HCT116 (cell line): ENCODE data around the gene TAPBPL. TPM values are rescaled to one million over a fixed set of nuclear protein-coding genes. Genes with fewer than 3 reads are reported as not detected.
"Not testable (repeated sequence)": the region's sequence is repeated elsewhere in the genome, so short reads cannot be mapped to it uniquely, and the experiment has no call there.

Source experiments
- ATAC-seq: fragments of 200-7000 bp; cut with Tn5 transposase; 2 replicates; pipeline ENCODE4 v1.9.1; 2020; ENCODE audit warnings: mild to moderate bottlenecking, moderate library complexity
- BruUV-seq: library from RNA; stranded (reverse); fragments of 400-500 nt; replicated peaks from 2 replicates; lab custom pipeline; 2021; lab: Mats Ljungman, UMichigan
- CTCF ChIA-PET: fragments of 300-600 bp; sonication (Branson Sonifier 250); formaldehyde crosslinking; loops from one replicate; lab custom pipeline; 2021; ENCODE audit warnings: antibody characterized with exemption; lab: Charles Lee
- POLR2A ChIA-PET: fragments of 300-600, 350-600 bp; sonication (Branson Sonifier 250); formaldehyde crosslinking; loops from one replicate; lab custom pipeline; 2021; ENCODE audit warnings: antibody characterized with exemption; lab: Charles Lee
- RAD21 ChIA-PET, 2 experiments: fragments of 300-600 bp; sonication (Branson Sonifier 250); formaldehyde crosslinking; loops; one replicate each; lab custom pipeline; 2023; ENCODE audit warnings: low total read pairs in 2 of 2; ENCODE audit not compliant: uncharacterized antibody in 2 of 2, unreplicated experiment in 2 of 2, low non-redundant PET in 1 of 2; lab: Charles Lee
- DNase-seq: peaks from one replicate; pipeline ENCODE4 v3.0.0-alpha.2; 2010; ENCODE audit warnings: low read depth, low spot score
- H2AFZ ChIP-seq: fragments of 200-600 bp; shearing (Covaris generic), sonication (generic); 2 replicates; pipeline ENCODE4 v1.6.1; 2017; ENCODE audit warnings: low read depth, mixed run types, mixed read lengths, antibody characterized with exemption, low read length; ENCODE audit not compliant: poor library complexity, severe bottlenecking
- H3K27ac ChIP-seq: 2 replicates; pipeline ENCODE4 v1.5.1; 2012; ENCODE audit warnings: low read depth, low read length
- H3K27me3 ChIP-seq: fragments of 200-600 bp; sonication (generic); 2 replicates; pipeline ENCODE4 v1.6.1; 2016; ENCODE audit warnings: mixed run types, low read length, mixed read lengths; ENCODE audit not compliant: insufficient read depth
- H3K36me3 ChIP-seq, 2 experiments: fragments of 200-500 bp in 1 of 2; fragments of 200-600 bp in 1 of 2; sonication (Bioruptor generic) in 1 of 2; sonication (generic) in 1 of 2; 2 replicates each; pipeline versions ENCODE4 v1.5.1 to v1.6.1; 2014 to 2016; ENCODE audit warnings: low read length in 2 of 2, inconsistent platforms in 1 of 2, mixed read lengths in 1 of 2, mixed run types in 1 of 2; ENCODE audit not compliant: insufficient read depth in 2 of 2, control insufficient read depth in 1 of 2
- H3K4me1 ChIP-seq, 2 experiments: fragments of 200-600 bp in 1 of 2; sonication (generic) in 1 of 2; 2 replicates each; pipeline versions ENCODE4 v1.5.1 to v1.6.1; 2012 to 2017; ENCODE audit warnings: low read length in 2 of 2, inconsistent platforms in 1 of 2, mild to moderate bottlenecking in 1 of 2, mixed read lengths in 1 of 2, mixed run types in 1 of 2, moderate library complexity in 1 of 2; ENCODE audit not compliant: insufficient read depth in 2 of 2, control insufficient read depth in 1 of 2
- H3K4me2 ChIP-seq: fragments of 200-600 bp; sonication (generic); 2 replicates; pipeline ENCODE4 v1.6.1; 2017; ENCODE audit warnings: mixed run types, low read length, mixed read lengths
- H3K4me3 ChIP-seq, 2 experiments: fragments of 200-600 bp in 1 of 2; sonication (generic) in 1 of 2; replicated peaks in 1 of 2; 2 replicates each; pipeline ENCODE4 v1.5.1; 2011 to 2016; ENCODE audit warnings: low read length in 2 of 2, control low read depth in 1 of 2, low read depth in 1 of 2, mild to moderate bottlenecking in 1 of 2, mixed read lengths in 1 of 2, mixed run types in 1 of 2
- H3K79me2 ChIP-seq: fragments of 200-600 bp; sonication (generic); 2 replicates; pipeline ENCODE4 v1.6.1; 2017; ENCODE audit warnings: mild to moderate bottlenecking, mixed run types, low read length, moderate library complexity, mixed read lengths; ENCODE audit not compliant: insufficient read depth
- H3K9ac ChIP-seq: fragments of 200-600 bp; sonication (generic); 2 replicates; pipeline ENCODE4 v1.6.1; 2016; ENCODE audit warnings: low read length, mixed read lengths
- H3K9me2 ChIP-seq: fragments of 200-600 bp; sonication (generic), shearing (Covaris generic); 2 replicates; pipeline ENCODE4 v1.6.1; 2017; ENCODE audit warnings: mixed run types, mild to moderate bottlenecking, moderate library complexity; ENCODE audit not compliant: insufficient read depth
- H3K9me3 ChIP-seq, 2 experiments: fragments of 200-500 bp in 1 of 2; fragments of 200-600 bp in 1 of 2; sonication (Bioruptor generic) in 1 of 2; sonication (generic) in 1 of 2; 2 replicates each; pipeline ENCODE4 v1.6.1; 2014 to 2017; ENCODE audit warnings: low read length in 2 of 2, mixed read lengths in 2 of 2, inconsistent platforms in 1 of 2, low read depth in 1 of 2, mild to moderate bottlenecking in 1 of 2, mixed run types in 1 of 2, moderate library complexity in 1 of 2; ENCODE audit not compliant: control insufficient read depth in 1 of 2, insufficient read depth in 1 of 2
- H4K20me1 ChIP-seq: fragments of 200-600 bp; sonication (generic), shearing (Covaris generic); 2 replicates; pipeline ENCODE4 v1.6.1; 2017; ENCODE audit warnings: mixed run types, mild to moderate bottlenecking, moderate library complexity; ENCODE audit not compliant: insufficient read depth
- EGR1 ChIP-seq: IDR thresholded peaks from 2 replicates; pipeline ENCODE4 v1.6.1; 2012; ENCODE audit warnings: low read depth
- ELF1 ChIP-seq: IDR thresholded peaks from 2 replicates; pipeline ENCODE4 v1.6.1; 2012; ENCODE audit warnings: low read depth, borderline replicate concordance
- EZH2 ChIP-seq: fragments of 200-600 bp; sonication (generic); IDR thresholded peaks from 2 replicates; pipeline ENCODE4 v1.6.1; 2017; ENCODE audit warnings: antibody characterized with exemption, mixed run types
- EZH2phosphoT487 ChIP-seq: fragments of 200-600 bp; IDR thresholded peaks from 2 replicates; pipeline ENCODE4 v1.6.1; 2018; ENCODE audit warnings: antibody characterized with exemption, borderline replicate concordance
- FOSL1 ChIP-seq: IDR thresholded peaks from 2 replicates; pipeline ENCODE4 v1.6.1; 2012; ENCODE audit warnings: low read depth
- POLR2AphosphoS5 ChIP-seq: IDR thresholded peaks from 2 replicates; pipeline ENCODE4 v1.6.1; 2011; ENCODE audit warnings: mild to moderate bottlenecking, low read depth, low read length, moderate library complexity
- RAD21 ChIP-seq: IDR thresholded peaks from 2 replicates; pipeline ENCODE4 v1.6.1; 2012; ENCODE audit warnings: low read depth, mild to moderate bottlenecking
- REST ChIP-seq: IDR thresholded peaks from 2 replicates; pipeline ENCODE4 v1.6.1; 2012; ENCODE audit warnings: low read depth
- SRF ChIP-seq: IDR thresholded peaks from 2 replicates; pipeline ENCODE4 v1.6.1; 2012; ENCODE audit warnings: low read depth
- YY1 ChIP-seq: IDR thresholded peaks from 2 replicates; pipeline ENCODE4 v1.6.1; 2011; ENCODE audit warnings: low read length, low read depth, moderate library complexity, mild to moderate bottlenecking; ENCODE audit not compliant: insufficient replicate concordance; ENCODE audit errors: extremely low read depth
- intact Hi-C: fragments of 100-400 bp; cut with micrococcal nuclease; formaldehyde crosslinking; loops from 2 replicates; pipeline ENCODE4 v1.10.0; 2022
- total RNA-seq: library from RNA; stranded (reverse); gene quantifications from one replicate; pipeline ENCODE4 v1.2.1, GENCODE V29; 2021; ENCODE audit not compliant: unreplicated experiment

The TAPBPL gene
- total RNA-seq, 1 experiment from 2014 or later, result 0.54 TPM

DNA sequence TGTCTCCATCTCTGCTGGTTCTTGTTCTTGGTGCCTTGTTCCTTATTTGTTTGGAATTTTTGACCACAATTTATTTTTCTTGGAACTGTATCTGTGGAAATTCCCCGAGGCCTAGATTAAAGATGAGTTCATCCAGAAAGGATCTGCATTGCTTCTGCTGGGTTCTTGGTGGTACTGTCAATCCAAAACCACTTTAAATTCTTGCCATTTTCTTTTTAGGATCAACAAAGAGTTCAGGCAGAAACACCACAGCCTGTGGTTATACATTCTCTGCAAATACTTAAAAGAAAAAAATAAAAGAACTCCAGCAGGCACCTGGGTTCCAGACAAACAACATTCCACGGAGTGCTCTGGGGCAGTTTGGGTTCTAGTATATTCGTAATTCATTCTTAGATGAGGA, 24.6 kb downstream of the TAPBPL start:
- BruUV-seq, result no TSS peak
- no peak for ATAC-seq
- no peak for DNase-seq
- Histone ChIP-seq H3K9ac (no peak overlapping the region), H3K4me3 (no peak overlapping the region), H4K20me1 (no peaks in the 10 kb centered on the region), H3K27ac (no peak overlapping the region), H3K79me2 (no peaks in the 10 kb centered on the region), H3K4me1 (peaks cover 0 to 7% of the 10 kb centered on the region in 2 experiments; a peak in 3 of 4 replicates), H3K4me2 (no peak overlapping the region), H2AFZ (no peak overlapping the region), H3K27me3 (no peaks in the 10 kb centered on the region), H3K9me3 (no peaks in the 10 kb centered on the region), H3K9me2 (no peaks in the 10 kb centered on the region), H3K36me3 (no peaks in the 10 kb centered on the region)
- CTCF ChIA-PET, result no interaction called here
- RAD21 ChIA-PET, result no interaction called here
- no peak for TF ChIP-seq EZH2
- TF ChIP-seq FOSL1, result no peak
- TF ChIP-seq POLR2AphosphoS5, result no peak
- no peak for TF ChIP-seq SRF
- TF ChIP-seq ELF1, result no peak
- no peak for TF ChIP-seq RAD21
- no peak for TF ChIP-seq YY1
- TF ChIP-seq REST, result no peak
- TF ChIP-seq EZH2phosphoT487, result no peak
- no peak for TF ChIP-seq EGR1
- POLR2A ChIA-PET, result no interaction called here
- intact Hi-C loops, result no loop called here

DNA sequence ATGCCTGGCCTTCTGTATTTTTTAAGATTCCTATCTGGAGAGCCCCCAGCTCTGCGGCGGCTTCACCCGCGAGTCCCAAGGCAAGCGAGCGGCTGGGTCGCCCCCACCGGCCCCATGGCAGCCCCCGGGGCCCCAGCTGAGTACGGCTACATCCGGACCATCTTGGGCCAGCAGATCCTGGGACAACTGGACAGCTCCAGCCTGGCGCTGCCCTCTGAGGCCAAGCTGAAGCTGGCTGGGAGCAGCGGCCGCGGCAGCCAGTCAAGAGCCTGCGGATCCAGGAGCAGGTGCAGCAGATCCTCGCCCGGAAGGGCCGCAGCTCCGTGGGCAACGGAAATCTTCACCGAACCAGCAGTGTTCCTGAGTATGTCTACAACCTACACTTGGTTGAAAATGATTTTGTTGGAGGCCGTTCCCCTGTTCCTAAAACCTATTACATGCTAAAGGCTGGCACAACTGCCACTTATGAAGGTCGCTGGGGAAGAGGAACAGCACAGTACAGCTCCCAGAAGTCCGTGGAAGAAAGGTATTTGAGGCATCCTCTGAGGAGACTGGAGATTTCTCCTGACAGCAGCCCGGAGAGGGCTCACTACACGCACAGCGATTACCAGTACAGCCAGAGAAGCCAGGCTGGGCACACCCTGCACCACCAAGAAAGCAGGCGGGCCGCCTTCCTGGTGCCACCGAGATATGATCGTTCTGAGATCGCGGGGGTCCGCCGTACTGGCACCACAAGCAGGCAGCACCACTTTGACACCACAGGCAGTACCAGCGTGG, 25.9 kb downstream of the TAPBPL start:
- CTCF ChIA-PET, intact Hi-C loops: not testable (repeated sequence)

More for the DNA sequence above, 25.9 kb downstream of the TAPBPL start:
- H3K36me3 ChIP-seq, H4K20me1 ChIP-seq, H3K27ac ChIP-seq, BruUV-seq, H3K4me3 ChIP-seq, H3K4me2 ChIP-seq, DNase-seq, H3K4me1 ChIP-seq, RAD21 ChIA-PET, H3K9me3 ChIP-seq, POLR2A ChIA-PET, H3K27me3 ChIP-seq, H3K9me2 ChIP-seq, H2AFZ ChIP-seq, ATAC-seq, H3K79me2 ChIP-seq, H3K9ac ChIP-seq: not testable (repeated sequence)
